Measurements from ENCODE around the gene STOML1. TPM values are rescaled to one million over a fixed set of nuclear protein-coding genes. Genes with fewer than 3 reads are reported as not detected.

The STOML1 gene
- total and polyA plus RNA-seq, 2 experiments from 2014 or later = 2.3 to 2.4 TPM

DNA sequence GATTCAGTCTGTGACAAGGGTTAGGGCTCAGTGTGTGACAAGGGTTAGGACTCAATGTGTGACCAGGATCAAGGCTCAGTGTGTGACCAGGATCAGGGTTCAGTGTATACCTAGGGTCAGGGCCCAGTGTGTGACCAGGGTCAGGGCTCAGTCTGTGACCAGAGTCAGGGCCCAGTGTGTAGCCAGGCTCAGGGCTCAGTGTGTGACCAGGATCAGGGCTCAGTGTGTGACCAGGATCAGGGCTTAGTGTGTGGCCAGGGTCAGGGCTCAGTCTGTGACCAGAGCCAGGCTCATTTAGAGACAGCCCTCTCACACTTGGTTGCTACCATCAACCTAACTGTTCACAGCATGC is 41.6 kb downstream of the STOML1 start:
- Mint-ChIP-seq H3K36me3 (ENCODE audit: low read depth) (no peaks in the 10 kb centered on the region; the same call in 2 of the 3 replicates), H3K27ac (peak overlapping the region; percentile 16; the same call in 1 of the 2 replicates), H3K27me3 (ENCODE audit: insufficient read depth, low read depth, poor library complexity) (peaks cover 22% of the 10 kb centered on the region), H3K9me3 (no peaks in the 10 kb centered on the region), H3K4me3 (no peak overlapping the region), H3K4me1 (peaks cover 22% of the 10 kb centered on the region)
- no peaks in the 10 kb centered on the region for H4K20me1 ChIP-seq (replicated peaks; ENCODE audit: insufficient read depth)
- no peaks in the 10 kb centered on the region for H3K36me3 ChIP-seq (ENCODE audit: insufficient read depth)
- DNase-seq (ENCODE audit: low spot score) = no peak
- H2AFZ ChIP-seq = peak overlapping the region; percentile 91; the same call in 1 of the 2 replicates
- no peak for TF ChIP-seq ZNF114 (CRISPR knock-in tag; IDR thresholded peaks at IDR 0.05)
- TF ChIP-seq, protein P1, sequence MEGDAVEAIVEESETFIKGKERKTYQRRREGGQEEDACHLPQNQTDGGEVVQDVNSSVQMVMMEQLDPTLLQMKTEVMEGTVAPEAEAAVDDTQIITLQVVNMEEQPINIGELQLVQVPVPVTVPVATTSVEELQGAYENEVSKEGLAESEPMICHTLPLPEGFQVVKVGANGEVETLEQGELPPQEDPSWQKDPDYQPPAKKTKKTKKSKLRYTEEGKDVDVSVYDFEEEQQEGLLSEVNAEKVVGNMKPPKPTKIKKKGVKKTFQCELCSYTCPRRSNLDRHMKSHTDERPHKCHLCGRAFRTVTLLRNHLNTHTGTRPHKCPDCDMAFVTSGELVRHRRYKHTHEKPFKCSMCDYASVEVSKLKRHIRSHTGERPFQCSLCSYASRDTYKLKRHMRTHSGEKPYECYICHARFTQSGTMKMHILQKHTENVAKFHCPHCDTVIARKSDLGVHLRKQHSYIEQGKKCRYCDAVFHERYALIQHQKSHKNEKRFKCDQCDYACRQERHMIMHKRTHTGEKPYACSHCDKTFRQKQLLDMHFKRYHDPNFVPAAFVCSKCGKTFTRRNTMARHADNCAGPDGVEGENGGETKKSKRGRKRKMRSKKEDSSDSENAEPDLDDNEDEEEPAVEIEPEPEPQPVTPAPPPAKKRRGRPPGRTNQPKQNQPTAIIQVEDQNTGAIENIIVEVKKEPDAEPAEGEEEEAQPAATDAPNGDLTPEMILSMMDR (conservative IDR thresholded peaks at IDR 0.05; ENCODE audit: low read depth in 2 of 2) = no peak
- TF ChIP-seq ETS1 (IDR thresholded peaks at IDR 0.05) = no peak
- TF ChIP-seq POLR2AphosphoS5 (IDR thresholded peaks at IDR 0.05; ENCODE audit: low read depth) = no peak
- TF ChIP-seq, protein P2, sequence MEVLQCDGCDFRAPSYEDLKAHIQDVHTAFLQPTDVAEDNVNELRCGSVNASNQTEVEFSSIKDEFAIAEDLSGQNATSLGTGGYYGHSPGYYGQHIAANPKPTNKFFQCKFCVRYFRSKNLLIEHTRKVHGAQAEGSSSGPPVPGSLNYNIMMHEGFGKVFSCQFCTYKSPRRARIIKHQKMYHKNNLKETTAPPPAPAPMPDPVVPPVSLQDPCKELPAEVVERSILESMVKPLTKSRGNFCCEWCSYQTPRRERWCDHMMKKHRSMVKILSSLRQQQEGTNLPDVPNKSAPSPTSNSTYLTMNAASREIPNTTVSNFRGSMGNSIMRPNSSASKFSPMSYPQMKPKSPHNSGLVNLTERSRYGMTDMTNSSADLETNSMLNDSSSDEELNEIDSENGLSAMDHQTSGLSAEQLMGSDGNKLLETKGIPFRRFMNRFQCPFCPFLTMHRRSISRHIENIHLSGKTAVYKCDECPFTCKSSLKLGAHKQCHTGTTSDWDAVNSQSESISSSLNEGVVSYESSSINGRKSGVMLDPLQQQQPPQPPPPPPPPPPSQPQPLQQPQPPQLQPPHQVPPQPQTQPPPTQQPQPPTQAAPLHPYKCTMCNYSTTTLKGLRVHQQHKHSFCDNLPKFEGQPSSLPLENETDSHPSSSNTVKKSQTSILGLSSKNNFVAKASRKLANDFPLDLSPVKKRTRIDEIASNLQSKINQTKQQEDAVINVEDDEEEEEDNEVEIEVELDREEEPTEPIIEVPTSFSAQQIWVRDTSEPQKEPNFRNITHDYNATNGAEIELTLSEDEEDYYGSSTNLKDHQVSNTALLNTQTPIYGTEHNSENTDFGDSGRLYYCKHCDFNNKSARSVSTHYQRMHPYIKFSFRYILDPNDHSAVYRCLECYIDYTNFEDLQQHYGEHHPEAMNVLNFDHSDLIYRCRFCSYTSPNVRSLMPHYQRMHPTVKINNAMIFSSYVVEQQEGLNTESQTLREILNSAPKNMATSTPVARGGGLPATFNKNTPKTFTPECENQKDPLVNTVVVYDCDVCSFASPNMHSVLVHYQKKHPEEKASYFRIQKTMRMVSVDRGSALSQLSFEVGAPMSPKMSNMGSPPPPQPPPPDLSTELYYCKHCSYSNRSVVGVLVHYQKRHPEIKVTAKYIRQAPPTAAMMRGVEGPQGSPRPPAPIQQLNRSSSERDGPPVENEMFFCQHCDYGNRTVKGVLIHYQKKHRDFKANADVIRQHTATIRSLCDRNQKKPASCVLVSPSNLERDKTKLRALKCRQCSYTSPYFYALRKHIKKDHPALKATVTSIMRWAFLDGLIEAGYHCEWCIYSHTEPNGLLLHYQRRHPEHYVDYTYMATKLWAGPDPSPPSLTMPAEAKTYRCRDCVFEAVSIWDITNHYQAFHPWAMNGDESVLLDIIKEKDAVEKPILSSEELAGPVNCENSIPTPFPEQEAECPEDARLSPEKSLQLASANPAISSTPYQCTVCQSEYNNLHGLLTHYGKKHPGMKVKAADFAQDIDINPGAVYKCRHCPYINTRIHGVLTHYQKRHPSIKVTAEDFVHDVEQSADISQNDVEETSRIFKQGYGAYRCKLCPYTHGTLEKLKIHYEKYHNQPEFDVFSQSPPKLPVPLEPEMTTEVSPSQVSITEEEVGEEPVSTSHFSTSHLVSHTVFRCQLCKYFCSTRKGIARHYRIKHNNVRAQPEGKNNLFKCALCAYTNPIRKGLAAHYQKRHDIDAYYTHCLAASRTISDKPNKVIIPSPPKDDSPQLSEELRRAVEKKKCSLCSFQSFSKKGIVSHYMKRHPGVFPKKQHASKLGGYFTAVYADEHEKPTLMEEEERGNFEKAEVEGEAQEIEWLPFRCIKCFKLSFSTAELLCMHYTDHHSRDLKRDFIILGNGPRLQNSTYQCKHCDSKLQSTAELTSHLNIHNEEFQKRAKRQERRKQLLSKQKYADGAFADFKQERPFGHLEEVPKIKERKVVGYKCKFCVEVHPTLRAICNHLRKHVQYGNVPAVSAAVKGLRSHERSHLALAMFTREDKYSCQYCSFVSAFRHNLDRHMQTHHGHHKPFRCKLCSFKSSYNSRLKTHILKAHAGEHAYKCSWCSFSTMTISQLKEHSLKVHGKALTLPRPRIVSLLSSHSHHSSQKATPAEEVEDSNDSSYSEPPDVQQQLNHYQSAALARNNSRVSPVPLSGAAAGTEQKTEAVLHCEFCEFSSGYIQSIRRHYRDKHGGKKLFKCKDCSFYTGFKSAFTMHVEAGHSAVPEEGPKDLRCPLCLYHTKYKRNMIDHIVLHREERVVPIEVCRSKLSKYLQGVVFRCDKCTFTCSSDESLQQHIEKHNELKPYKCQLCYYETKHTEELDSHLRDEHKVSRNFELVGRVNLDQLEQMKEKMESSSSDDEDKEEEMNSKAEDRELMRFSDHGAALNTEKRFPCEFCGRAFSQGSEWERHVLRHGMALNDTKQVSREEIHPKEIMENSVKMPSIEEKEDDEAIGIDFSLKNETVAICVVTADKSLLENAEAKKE (CRISPR knock-in tag; IDR thresholded peaks at IDR 0.05) = no peak
- TF ChIP-seq NANOG (IDR thresholded peaks at IDR 0.05; ENCODE audit: borderline replicate concordance) = no peak
- TF ChIP-seq STAT1 (IDR thresholded peaks at IDR 0.05; ENCODE audit: unreplicated experiment) = no peak
- no peak for TF ChIP-seq EZH2phosphoT487 (IDR thresholded peaks at IDR 0.05; ENCODE audit: unreplicated experiment)
- no peak for TF ChIP-seq CREB1 (CRISPR knock-in tag; IDR thresholded peaks at IDR 0.05; ENCODE audit: low read depth)
- no peak for TF ChIP-seq REST (IDR thresholded peaks at IDR 0.05; ENCODE audit: unreplicated experiment)
- no peak for TF ChIP-seq JUNB (IDR thresholded peaks at IDR 0.05; ENCODE audit: unreplicated experiment)
- TF ChIP-seq ZNF331 (CRISPR knock-in tag; IDR thresholded peaks at IDR 0.05; ENCODE audit: low read depth) = no peak
- TF ChIP-seq EZH2 (IDR thresholded peaks at IDR 0.05; ENCODE audit: low read depth, unreplicated experiment) = no peak
- peaks cover 4% of the 10 kb centered on the region; the same call in 1 of the 2 replicates for H3K4me1 ChIP-seq (ENCODE audit: insufficient read depth)
- H3K4me2 ChIP-seq = no peak overlapping the region
- H3K9me2 ChIP-seq (ENCODE audit: insufficient read depth) = no peaks in the 10 kb centered on the region
- H3K79me2 ChIP-seq (replicated peaks; ENCODE audit: insufficient read depth) = no peaks in the 10 kb centered on the region
- no peak overlapping the region for H3K4me3 ChIP-seq
- H3K27ac ChIP-seq (ENCODE audit: low read depth) = no peak overlapping the region
- no peak for ATAC-seq
- no peaks in the 10 kb centered on the region for H3F3A ChIP-seq (replicated peaks; ENCODE audit: low read depth)
- H3K27me3 ChIP-seq (ENCODE audit: insufficient read depth) = no peaks in the 10 kb centered on the region
